Measurements from ENCODE around the gene RPRD1B.
"Not testable (repeated sequence)": the region's sequence is repeated elsewhere in the genome, so short reads cannot be mapped to it uniquely, and the experiment has no call there.

The RPRD1B gene

GRCh38 chr20:38007526-38007925 lies 26.0 kb upstream of the RPRD1B start:
- Histone ChIP-seq H3K4me1 (no peaks in the 10 kb centered on the region), H3K9me3 (ENCODE audit: control insufficient read depth, low read length) (no peaks in the 10 kb centered on the region), H3K4me3 (ENCODE audit: low read depth, low read length) (no peak overlapping the region), H2AFZ (no peak overlapping the region), H3K27ac (no peak overlapping the region), H3K9ac (no peak overlapping the region), H3K27me3 (ENCODE audit: control insufficient read depth, insufficient read depth, low read length) (no peaks in the 10 kb centered on the region), H3K79me2 (no peaks in the 10 kb centered on the region), H3K36me3 (ENCODE audit: control insufficient read depth, insufficient read depth, low read length) (no peaks in the 10 kb centered on the region), H3K4me2 (ENCODE audit: low read length) (no peak overlapping the region)
- TF ChIP-seq, protein P1, sequence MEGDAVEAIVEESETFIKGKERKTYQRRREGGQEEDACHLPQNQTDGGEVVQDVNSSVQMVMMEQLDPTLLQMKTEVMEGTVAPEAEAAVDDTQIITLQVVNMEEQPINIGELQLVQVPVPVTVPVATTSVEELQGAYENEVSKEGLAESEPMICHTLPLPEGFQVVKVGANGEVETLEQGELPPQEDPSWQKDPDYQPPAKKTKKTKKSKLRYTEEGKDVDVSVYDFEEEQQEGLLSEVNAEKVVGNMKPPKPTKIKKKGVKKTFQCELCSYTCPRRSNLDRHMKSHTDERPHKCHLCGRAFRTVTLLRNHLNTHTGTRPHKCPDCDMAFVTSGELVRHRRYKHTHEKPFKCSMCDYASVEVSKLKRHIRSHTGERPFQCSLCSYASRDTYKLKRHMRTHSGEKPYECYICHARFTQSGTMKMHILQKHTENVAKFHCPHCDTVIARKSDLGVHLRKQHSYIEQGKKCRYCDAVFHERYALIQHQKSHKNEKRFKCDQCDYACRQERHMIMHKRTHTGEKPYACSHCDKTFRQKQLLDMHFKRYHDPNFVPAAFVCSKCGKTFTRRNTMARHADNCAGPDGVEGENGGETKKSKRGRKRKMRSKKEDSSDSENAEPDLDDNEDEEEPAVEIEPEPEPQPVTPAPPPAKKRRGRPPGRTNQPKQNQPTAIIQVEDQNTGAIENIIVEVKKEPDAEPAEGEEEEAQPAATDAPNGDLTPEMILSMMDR (IDR thresholded peaks at IDR 0.05): no peak

GRCh38 chr20:38008233-38008944 lies 25.2 kb upstream of the RPRD1B start:
- no peaks in the 10 kb centered on the region for H3K4me1 ChIP-seq
- H3K9me3 ChIP-seq (ENCODE audit: control insufficient read depth, low read length): no peaks in the 10 kb centered on the region
- no peaks in the 10 kb centered on the region for H3K79me2 ChIP-seq
- H3K27me3 ChIP-seq (ENCODE audit: control insufficient read depth, insufficient read depth, low read length): no peaks in the 10 kb centered on the region
- H3K4me2 ChIP-seq (ENCODE audit: low read length): no peak overlapping the region
- H3K36me3 ChIP-seq (ENCODE audit: control insufficient read depth, insufficient read depth, low read length): no peaks in the 10 kb centered on the region
- TF ChIP-seq, protein P1 (IDR thresholded peaks at IDR 0.05): no peak
- H3K4me3 ChIP-seq (ENCODE audit: low read depth, low read length): no peak overlapping the region
- H3K27ac ChIP-seq: no peak overlapping the region
- H2AFZ ChIP-seq: no peak overlapping the region
- no peak overlapping the region for H3K9ac ChIP-seq

DNA sequence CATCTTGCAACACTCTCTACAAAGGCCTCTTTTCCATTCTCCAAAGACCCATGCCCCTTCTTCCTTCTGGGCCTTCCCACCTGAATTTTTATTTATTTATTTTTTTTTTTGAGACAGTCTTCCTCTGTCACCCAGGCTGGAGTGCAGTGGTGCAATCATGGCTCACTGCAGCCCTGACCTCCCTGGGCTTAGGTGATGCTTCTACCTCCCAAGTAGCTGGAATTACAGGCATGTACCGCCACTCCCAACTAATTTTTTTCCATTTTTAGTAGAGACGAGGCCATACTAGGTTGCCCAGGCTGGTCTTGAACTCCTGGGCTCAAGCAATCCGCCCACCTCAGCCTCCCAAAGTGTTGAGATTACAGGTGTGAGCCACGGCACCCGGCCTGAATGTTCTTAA lies 24.1 kb upstream of the RPRD1B start:
- H3K36me3 ChIP-seq (ENCODE audit: control insufficient read depth, insufficient read depth, low read length); H3K4me1 ChIP-seq; H2AFZ ChIP-seq; H3K4me2 ChIP-seq (ENCODE audit: low read length); H3K27ac ChIP-seq; H3K4me3 ChIP-seq (ENCODE audit: low read depth, low read length); H3K9me3 ChIP-seq (ENCODE audit: control insufficient read depth, low read length); H3K79me2 ChIP-seq; H3K27me3 ChIP-seq (ENCODE audit: control insufficient read depth, insufficient read depth, low read length); H3K9ac ChIP-seq: not testable (repeated sequence)

GRCh38 chr20:38011696-38012095 lies 21.9 kb upstream of the RPRD1B start:
- H3K36me3 ChIP-seq (ENCODE audit: control insufficient read depth, insufficient read depth, low read length): no peaks in the 10 kb centered on the region
- H3K4me2 ChIP-seq (ENCODE audit: low read length): no peak overlapping the region
- H3K9ac ChIP-seq: no peak overlapping the region
- no peak overlapping the region for H3K4me3 ChIP-seq (ENCODE audit: low read depth, low read length)
- no peaks in the 10 kb centered on the region for H3K4me1 ChIP-seq
- H3K27ac ChIP-seq: no peak overlapping the region
- TF ChIP-seq, protein P1 (IDR thresholded peaks at IDR 0.05): no peak
- no peak overlapping the region for H2AFZ ChIP-seq
- no peaks in the 10 kb centered on the region for H3K9me3 ChIP-seq (ENCODE audit: control insufficient read depth, low read length)
- no peaks in the 10 kb centered on the region for H3K79me2 ChIP-seq
- H3K27me3 ChIP-seq (ENCODE audit: control insufficient read depth, insufficient read depth, low read length): no peaks in the 10 kb centered on the region

- Histone ChIP-seq H3K4me3 (ENCODE audit: low read depth, low read length) (no peak overlapping the region), H3K36me3 (ENCODE audit: control insufficient read depth, insufficient read depth, low read length) (no peaks in the 10 kb centered on the region)
These were observed 21.2 kb upstream of the RPRD1B start for GRCh38 chr20:38012332-38012731.

More at GRCh38 chr20:38012332-38012731, 21.2 kb upstream of the RPRD1B start:
- Histone ChIP-seq H3K4me1 (no peaks in the 10 kb centered on the region), H3K9me3 (ENCODE audit: control insufficient read depth, low read length) (no peaks in the 10 kb centered on the region), H3K27ac (no peak overlapping the region), H2AFZ (no peak overlapping the region), H3K4me2 (ENCODE audit: low read length) (no peak overlapping the region), H3K79me2 (peaks cover 3% of the 10 kb centered on the region), H3K27me3 (ENCODE audit: control insufficient read depth, insufficient read depth, low read length) (no peaks in the 10 kb centered on the region), H3K9ac (no peak overlapping the region)
- TF ChIP-seq, protein P1 (IDR thresholded peaks at IDR 0.05): no peak
